Parathyroid adenoma (tissue), 2 donors: ENCODE measurements around the gene TTLL10.
"Not testable (repeated sequence)": the region's sequence is repeated elsewhere in the genome, so short reads cannot be mapped to it uniquely, and the experiment has no call there.

Experiments used
- H2AFZ ChIP-seq: fragments of 300-600 bp; sonication (generic); one replicate; pipeline ENCODE4 v1.7.0; 2017; ENCODE audit warnings: antibody characterized with exemption, mild to moderate bottlenecking
- H3K27ac ChIP-seq: fragments of 300-600 bp; sonication (generic); one replicate; pipeline ENCODE4 v1.7.0; 2017
- H3K27me3 ChIP-seq: fragments of 300-600 bp; sonication (generic); one replicate; pipeline ENCODE4 v1.7.0; 2017; ENCODE audit warnings: low read length; ENCODE audit not compliant: control insufficient read depth, insufficient read depth
- H3K36me3 ChIP-seq: fragments of 300-600 bp; sonication (generic); one replicate; pipeline ENCODE4 v1.7.0; 2017; ENCODE audit warnings: low read length; ENCODE audit not compliant: control insufficient read depth, insufficient read depth
- H3K4me1 ChIP-seq: fragments of 300-600 bp; sonication (generic); one replicate; pipeline ENCODE4 v1.7.0; 2017; ENCODE audit warnings: control low read depth
- H3K4me2 ChIP-seq: fragments of 300-600 bp; sonication (generic); one replicate; pipeline ENCODE4 v1.7.0; 2017; ENCODE audit warnings: low read length
- H3K4me3 ChIP-seq: fragments of 300-600 bp; sonication (generic); one replicate; pipeline ENCODE4 v1.7.0; 2017; ENCODE audit warnings: low read depth, low read length
- H3K79me2 ChIP-seq: fragments of 300-600 bp; sonication (generic); one replicate; pipeline ENCODE4 v1.7.0; 2017; ENCODE audit warnings: control low read depth
- H3K9ac ChIP-seq: fragments of 300-600 bp; sonication (generic); one replicate; pipeline ENCODE4 v1.7.0; 2017; ENCODE audit warnings: mild to moderate bottlenecking
- H3K9me3 ChIP-seq: fragments of 300-600 bp; sonication (generic); one replicate; pipeline ENCODE4 v1.7.0; 2017; ENCODE audit warnings: low read length; ENCODE audit not compliant: control insufficient read depth
- CTCF ChIP-seq: fragments of 300-600 bp; sonication (generic); IDR thresholded peaks from one replicate; pipeline ENCODE4 v1.7.0; 2017; ENCODE audit warnings: antibody characterized with exemption, mild to moderate bottlenecking
- donor health status: primary hyperparathyroidism.

The TTLL10 gene

DNA sequence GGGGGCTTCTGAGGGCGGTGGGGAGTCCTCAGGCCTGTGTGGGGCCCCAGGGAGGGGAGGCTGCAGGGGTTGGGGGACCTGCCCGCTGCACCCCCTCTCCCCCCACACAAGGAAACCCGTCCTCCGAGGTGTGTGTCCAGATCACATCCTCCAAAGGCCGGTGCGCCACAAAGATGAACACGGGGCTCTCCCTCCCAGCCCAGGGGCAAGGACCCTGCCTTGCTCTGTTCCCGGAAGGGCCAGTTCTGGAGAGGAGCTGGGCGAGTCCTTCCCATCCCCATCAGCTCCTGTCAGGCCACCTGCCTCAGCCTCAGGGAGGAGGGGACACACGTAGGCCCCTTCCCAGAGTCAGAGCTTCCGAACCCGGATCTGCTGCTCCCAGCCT, 2.5 kb upstream of the TTLL10 start:
- Histone ChIP-seq H3K4me2 (no peak overlapping the region), H3K79me2 (no peaks in the 10 kb centered on the region), H3K9ac (no peak overlapping the region), H3K9me3 (no peaks in the 10 kb centered on the region), H3K27ac (no peak overlapping the region), H2AFZ (no peak overlapping the region), H3K4me1 (no peaks in the 10 kb centered on the region), H3K4me3 (no peak overlapping the region), H3K36me3 (no peaks in the 10 kb centered on the region), H3K27me3 (no peaks in the 10 kb centered on the region)
- TF ChIP-seq CTCF: no peak

GRCh38 chr1:1171546-1172340, 1.9 kb upstream of the TTLL10 start:
- Histone ChIP-seq H3K79me2 (no peaks in the 10 kb centered on the region), H3K4me1 (no peaks in the 10 kb centered on the region), H3K27ac (no peak overlapping the region), H2AFZ (no peak overlapping the region), H3K4me2 (no peak overlapping the region), H3K36me3 (no peaks in the 10 kb centered on the region), H3K9ac (no peak overlapping the region), H3K4me3 (no peak overlapping the region), H3K27me3 (no peaks in the 10 kb centered on the region), H3K9me3 (no peaks in the 10 kb centered on the region)
- TF ChIP-seq CTCF: no peak

DNA sequence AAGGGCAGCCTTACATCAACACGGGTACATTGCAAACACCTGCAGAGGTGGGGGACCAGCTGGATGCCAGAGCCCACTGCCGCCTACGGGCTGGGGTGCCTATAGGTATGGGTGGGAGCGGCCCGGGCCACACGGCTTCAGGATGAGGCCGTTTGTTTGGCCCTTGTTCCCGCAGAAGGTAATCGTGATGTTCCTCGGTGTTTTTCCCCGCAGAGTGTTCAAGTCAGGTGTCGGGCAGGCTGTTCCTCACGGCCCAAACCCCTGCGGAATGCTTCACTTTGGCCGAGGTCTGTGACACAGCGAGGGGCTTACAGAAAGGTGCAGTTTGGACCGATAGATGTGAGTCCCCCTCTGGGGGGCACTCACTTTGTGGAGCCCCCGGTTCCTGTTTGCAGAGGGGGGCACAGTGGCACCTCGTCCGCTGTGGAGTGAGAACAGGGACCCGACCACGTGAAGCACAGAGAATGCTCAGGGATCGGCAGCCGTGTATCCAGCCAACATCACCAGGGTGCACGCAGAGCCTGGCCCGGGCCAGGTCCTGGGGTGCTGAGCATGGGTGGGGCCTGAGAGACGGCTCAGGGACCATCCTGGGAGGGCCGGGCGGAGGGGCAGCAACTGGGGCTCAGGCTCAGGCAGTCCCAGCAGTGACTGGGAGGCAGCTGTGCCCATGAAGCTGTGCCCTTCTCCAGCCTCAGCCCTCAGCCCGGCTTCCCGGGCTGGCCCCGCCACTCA, 453 bp upstream of the TTLL10 start:
- no peaks in the 10 kb centered on the region for H3K9me3 ChIP-seq
- H3K27me3 ChIP-seq: no peaks in the 10 kb centered on the region
- H3K79me2 ChIP-seq: no peaks in the 10 kb centered on the region
- no peak overlapping the region for H3K9ac ChIP-seq
- no peaks in the 10 kb centered on the region for H3K4me1 ChIP-seq
- H3K4me2 ChIP-seq: no peak overlapping the region
- H3K36me3 ChIP-seq: no peaks in the 10 kb centered on the region
- H3K4me3 ChIP-seq: no peak overlapping the region
- TF ChIP-seq CTCF: no peak
- H2AFZ ChIP-seq: no peak overlapping the region
- no peak overlapping the region for H3K27ac ChIP-seq

- Histone ChIP-seq H2AFZ (no peak overlapping the region), H3K36me3 (no peaks in the 10 kb centered on the region), H3K9ac (no peak overlapping the region), H3K9me3 (no peaks in the 10 kb centered on the region), H3K4me3 (no peak overlapping the region), H3K4me1 (no peaks in the 10 kb centered on the region), H3K79me2 (no peaks in the 10 kb centered on the region), H3K4me2 (no peak overlapping the region), H3K27me3 (no peaks in the 10 kb centered on the region), H3K27ac (no peak overlapping the region)
- no peak for TF ChIP-seq CTCF
These were observed 1.8 kb downstream of the TTLL10 start for GRCh38 chr1:1175221-1176062.

DNA sequence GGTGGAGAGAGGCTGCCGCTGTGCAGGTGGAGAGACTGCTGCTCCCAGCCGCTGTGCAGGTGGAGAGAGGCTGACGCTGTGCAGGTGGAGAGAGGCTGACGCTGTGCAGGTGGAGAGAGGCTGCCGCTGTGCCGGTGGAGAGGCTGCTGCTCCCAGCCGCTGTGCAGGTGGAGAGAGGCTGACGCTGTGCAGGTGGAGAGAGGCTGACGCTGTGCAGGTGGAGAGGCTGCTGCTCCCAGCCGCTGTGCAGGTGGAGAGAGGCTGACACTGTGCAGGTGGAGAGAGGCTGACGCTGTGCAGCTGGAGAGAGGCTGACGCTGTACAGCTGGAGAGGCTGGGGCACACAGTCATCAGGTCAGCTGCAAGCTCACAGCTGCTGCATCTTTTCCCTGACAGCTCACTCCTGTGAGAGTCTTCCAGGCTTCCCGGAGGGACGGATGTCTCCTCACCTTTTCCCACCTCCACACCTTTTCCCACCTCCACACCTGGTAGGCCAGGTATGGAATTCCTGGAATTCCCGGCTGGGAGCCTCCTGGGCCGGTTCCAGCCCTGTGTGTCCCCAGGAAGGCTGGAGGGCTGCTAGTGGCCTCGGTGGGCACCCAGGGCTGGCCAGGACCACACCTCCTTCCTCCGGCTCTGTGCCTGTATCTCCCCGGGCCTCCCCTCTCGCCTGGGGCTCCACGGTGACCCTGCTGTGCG, 2.5 kb downstream of the TTLL10 start:
- H3K36me3 ChIP-seq, H3K4me2 ChIP-seq, H3K27ac ChIP-seq, H3K4me3 ChIP-seq, H3K27me3 ChIP-seq, H3K9me3 ChIP-seq, H2AFZ ChIP-seq, H3K4me1 ChIP-seq, H3K79me2 ChIP-seq, H3K9ac ChIP-seq: not testable (repeated sequence)
